AG09319 (cell line): ENCODE results near the gene CUBN.

ENCODE experiments used
- DNase-seq: peaks from one replicate; pipeline ENCODE4 v3.0.0-alpha.2; 2010; ENCODE audit warnings: low read depth; ENCODE audit errors: extremely low read depth
- CTCF ChIP-seq: IDR thresholded peaks from 2 replicates; pipeline ENCODE4 v1.5.1; 2011; ENCODE audit warnings: low read depth, mild to moderate bottlenecking, inconsistent platforms, low read length, moderate library complexity

The CUBN gene

DNA sequence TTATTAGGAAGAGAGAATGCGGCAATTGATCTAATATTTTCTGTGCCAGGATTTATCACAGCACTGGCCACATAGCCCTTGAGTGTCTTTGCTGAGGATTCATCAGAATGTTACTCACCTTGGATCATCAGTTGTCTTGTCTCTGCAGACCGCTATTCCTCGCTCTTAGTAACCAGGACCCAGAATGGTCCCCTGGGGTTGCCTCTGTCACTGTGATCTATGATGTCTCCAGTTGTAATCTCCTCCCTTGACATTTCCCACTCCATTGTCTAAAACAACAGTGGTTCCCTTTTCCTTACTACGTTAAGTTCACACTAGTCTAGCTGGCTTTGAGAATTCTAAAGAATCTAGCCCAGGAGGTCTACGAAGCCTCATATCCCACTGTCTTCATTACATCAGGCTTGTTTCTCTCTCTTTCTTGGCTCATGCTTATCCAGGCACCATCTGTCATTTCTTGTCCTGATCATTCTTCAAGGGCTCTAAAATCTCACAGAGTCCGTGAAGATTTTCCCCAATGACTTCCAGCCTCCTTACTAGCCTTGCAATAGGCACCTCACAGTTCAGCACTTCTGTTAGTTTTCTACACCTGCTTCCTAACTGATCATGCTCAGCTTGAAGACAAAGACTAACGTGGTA lies 125.8 kb downstream of the CUBN start:
- DNase-seq, result no peak
- no peak for TF ChIP-seq CTCF

DNA sequence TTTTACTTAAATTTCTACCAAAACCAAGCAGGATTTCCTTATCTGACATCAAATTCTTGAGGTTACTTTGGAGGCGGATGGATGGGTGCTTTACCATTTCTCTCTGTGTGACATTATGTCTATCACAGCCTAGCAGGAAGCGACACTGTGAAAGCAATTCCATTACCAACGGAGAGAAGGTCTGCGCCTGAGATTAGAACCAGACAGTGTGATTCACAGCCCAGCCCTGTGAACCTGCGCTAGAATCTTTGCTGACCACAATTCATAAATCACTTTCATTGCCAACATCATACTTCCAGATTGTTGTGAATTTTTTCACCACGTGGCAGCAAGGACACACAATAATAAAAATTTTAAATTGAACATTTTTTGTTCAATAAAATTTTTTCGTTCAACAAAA lies 126.5 kb downstream of the CUBN start:
- DNase-seq, result no peak
- no peak for TF ChIP-seq CTCF

DNA sequence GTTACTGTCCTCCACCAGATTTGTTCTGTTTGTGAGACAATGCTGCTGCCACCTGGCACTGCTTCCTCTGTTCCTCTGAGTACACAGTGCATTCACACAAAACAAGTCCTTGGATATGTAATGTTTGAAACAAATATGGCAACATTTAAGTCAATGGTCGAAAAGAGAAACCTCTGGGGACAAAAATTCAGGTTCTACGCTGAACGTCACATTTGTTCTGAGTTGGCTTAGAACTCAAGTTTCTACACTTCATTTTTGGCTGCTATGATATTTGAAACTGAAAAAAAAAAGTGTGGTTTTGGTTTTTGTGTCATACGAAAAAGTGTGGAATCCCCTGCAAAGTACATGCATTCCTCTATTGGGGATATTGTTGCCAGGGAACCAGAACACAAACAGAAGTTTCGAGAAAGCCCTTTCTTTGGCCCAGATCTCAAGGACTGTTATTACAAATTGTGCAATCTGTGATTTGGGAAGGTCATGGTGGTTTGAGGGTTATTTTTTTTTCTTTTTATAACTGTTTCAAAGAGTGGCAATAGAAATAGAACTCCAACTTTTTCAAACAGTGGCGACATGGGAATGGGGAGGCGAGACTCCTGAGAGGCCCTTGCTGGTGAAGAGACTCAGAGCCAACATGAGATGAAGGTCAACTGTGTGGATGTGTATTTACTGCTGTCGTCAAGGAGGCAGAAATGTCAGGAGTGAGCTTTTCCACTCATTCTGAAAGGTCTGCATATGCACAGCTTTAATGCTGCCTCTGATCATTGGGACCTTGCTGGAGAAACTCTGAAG lies 127.5 kb downstream of the CUBN start:
- no peak; the same call in 1 of the 2 replicates for TF ChIP-seq CTCF
- peak; percentile 97 for DNase-seq

- no peak for DNase-seq
Measured at GRCh38 chr10:17001297-17001744, 128.3 kb downstream of the CUBN start.

GRCh38 chr10:16999665-17000451 lies 129.8 kb downstream of the CUBN start:
- TF ChIP-seq CTCF, result no peak
- DNase-seq, result no peak

More at GRCh38 chr10:17001297-17001744, 128.3 kb downstream of the CUBN start:
- no peak for TF ChIP-seq CTCF

DNA sequence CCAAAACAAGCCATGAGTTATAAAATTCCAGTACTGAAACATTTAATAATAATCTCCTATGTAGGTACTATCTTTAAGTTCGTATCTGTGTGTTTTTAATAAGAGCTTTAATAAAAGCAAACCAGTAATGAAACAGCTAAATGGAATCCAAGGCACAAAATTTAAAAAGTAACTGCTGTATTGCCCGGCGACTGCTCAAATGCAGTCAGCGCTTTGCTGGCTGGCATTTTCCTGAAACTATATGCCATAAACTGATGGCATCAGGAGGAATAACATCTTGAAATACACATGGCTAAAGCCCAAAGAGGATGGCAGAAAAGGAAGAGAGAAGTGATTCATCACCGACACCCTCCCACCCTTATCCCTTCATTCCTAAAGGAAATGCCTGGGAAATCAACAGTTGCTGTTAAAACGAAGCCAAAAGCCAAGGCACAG lies 133.1 kb downstream of the CUBN start:
- TF ChIP-seq CTCF, result no peak
- DNase-seq, result no peak
